GM18499 (cell line): ENCODE measurements around the gene LARGE1.

Source experiments
- ATAC-seq: cut with Tn5 transposase; IDR thresholded peaks from one replicate; pipeline ENCODE4 v1.9.1; 2021; ENCODE audit warnings: moderate number of reproducible peaks; ENCODE audit not compliant: insufficient read depth, unreplicated experiment

LARGE1 gene

GRCh38 chr22:33639588-33640254 is 280.6 kb downstream of the LARGE1 start:
- no peak for ATAC-seq

GRCh38 chr22:33635766-33636165 is 284.5 kb downstream of the LARGE1 start:
- ATAC-seq = no peak

GRCh38 chr22:33631777-33632176 is 288.5 kb downstream of the LARGE1 start:
- no peak for ATAC-seq

GRCh38 chr22:33625959-33626358 is 294.3 kb downstream of the LARGE1 start:
- ATAC-seq = no peak

GRCh38 chr22:33620085-33620484 is 300.2 kb downstream of the LARGE1 start:
- no peak for ATAC-seq

GRCh38 chr22:33606504-33606903 is 313.8 kb downstream of the LARGE1 start:
- no peak for ATAC-seq

- no peak for ATAC-seq
Observed at GRCh38 chr22:33605666-33606065, 314.6 kb downstream of the LARGE1 start.

- ATAC-seq = no peak
Observed at GRCh38 chr22:33605221-33605620, 315.1 kb downstream of the LARGE1 start.

- no peak for ATAC-seq
Observed at GRCh38 chr22:33601062-33601461, 319.2 kb downstream of the LARGE1 start.

GRCh38 chr22:33600595-33600994 is 319.7 kb downstream of the LARGE1 start:
- no peak for ATAC-seq

- ATAC-seq = no peak
Observed at GRCh38 chr22:33600113-33600512, 320.2 kb downstream of the LARGE1 start.

- no peak for ATAC-seq
Observed at GRCh38 chr22:33599596-33599995, 320.7 kb downstream of the LARGE1 start.

GRCh38 chr22:33598821-33599220 is 321.5 kb downstream of the LARGE1 start:
- ATAC-seq = no peak

GRCh38 chr22:33597274-33597985 is 322.8 kb downstream of the LARGE1 start:
- no peak for ATAC-seq

- no peak for ATAC-seq
Observed at GRCh38 chr22:33593818-33594217, 326.5 kb downstream of the LARGE1 start.

GRCh38 chr22:33591946-33592345 is 328.3 kb downstream of the LARGE1 start:
- no peak for ATAC-seq

- ATAC-seq = no peak
Observed at GRCh38 chr22:33589297-33589696, 331.0 kb downstream of the LARGE1 start.

- ATAC-seq = no peak
Observed at GRCh38 chr22:33588860-33589259, 331.4 kb downstream of the LARGE1 start.

GRCh38 chr22:33584152-33584551 is 336.1 kb downstream of the LARGE1 start:
- no peak for ATAC-seq

- no peak for ATAC-seq
Observed at GRCh38 chr22:33582822-33583400, 337.4 kb downstream of the LARGE1 start.

GRCh38 chr22:33580310-33580709 is 340.0 kb downstream of the LARGE1 start:
- ATAC-seq = no peak
